Activated CD8-positive, alpha-beta memory T cell treated with anti-CD3 and anti-CD28 coated beads for 4 hours (primary cell): Measurements from ENCODE around the gene SAV1.
"Not testable (repeated sequence)": the region's sequence is repeated elsewhere in the genome, so short reads cannot be mapped to it uniquely, and the experiment has no call there.

Experiments
- DNase-seq, 2 donors: peaks; one replicate each; pipeline ENCODE4 v3.0.0-alpha.2; 2020; ENCODE audit warnings: low read depth in 2 of 2

The SAV1 gene

DNA sequence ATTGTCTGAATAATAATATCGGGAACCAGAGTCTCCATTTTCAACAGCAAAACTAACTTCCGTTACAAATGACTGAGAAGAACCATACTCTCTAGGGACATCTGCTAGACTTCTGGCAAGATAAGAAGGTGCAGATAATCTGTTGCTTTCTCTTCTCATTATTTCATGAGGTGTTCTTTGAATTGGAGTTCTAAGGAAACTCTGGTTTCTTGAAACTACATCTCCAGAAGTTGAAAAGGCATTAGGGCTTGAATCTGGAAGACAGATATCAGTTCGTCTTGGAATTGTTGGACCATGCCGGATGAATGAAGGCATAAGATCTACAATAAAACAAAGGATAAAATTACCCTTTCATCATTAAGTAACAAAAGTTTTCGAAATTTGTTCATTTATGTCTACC is 2.8 kb downstream of the SAV1 start:
- not testable (repeated sequence) for DNase-seq

DNA sequence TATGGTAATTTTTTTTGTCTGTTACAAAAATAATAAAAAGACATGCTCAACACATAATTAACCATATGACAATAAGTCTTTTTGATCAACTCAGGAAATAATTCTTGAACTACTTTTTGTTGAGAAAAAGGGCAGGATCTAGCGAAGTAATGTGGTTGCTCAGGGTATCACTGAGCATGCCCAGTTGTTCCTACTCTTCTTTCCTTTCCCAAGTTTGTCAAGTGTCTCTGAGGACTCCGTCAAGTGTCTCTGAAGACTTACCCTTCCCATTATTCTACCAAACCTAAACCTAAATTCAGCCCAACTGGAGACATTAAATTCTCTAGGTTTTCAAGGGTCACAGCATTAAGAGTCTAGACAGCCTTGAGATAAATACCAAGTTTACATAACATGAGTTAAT is 3.5 kb downstream of the SAV1 start:
- DNase-seq, result not testable (repeated sequence)

DNA sequence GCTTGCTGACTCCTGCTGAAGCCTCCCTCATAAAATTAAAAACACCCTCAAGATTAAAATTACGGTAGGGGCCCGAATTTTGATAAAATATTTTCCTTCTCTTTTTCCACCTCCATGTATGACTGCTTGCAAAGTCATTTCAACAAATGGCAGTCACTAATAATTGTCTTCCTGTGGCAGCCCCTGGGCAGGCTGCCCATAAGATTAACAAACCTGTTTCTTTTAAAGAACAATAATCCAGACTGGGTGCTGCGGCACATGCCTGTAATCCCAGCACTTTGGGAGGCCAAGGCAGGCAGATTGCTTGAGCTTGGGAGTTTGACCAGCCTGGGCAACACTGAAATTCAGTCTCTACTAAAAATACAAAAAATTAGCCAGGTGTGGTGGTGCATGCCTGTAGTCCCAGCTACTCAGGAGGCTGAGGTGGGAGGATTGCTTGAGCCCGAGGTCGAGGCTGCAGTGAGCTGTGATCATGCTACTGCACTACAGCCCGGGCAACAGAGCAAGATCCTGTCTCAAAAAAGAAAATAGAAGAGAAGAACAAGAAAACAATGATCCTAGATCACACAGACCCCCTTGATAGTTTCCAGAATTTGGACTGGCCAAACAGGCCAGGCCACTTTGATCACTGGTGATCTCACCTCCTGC is 8.7 kb downstream of the SAV1 start:
- no peak for DNase-seq

DNA sequence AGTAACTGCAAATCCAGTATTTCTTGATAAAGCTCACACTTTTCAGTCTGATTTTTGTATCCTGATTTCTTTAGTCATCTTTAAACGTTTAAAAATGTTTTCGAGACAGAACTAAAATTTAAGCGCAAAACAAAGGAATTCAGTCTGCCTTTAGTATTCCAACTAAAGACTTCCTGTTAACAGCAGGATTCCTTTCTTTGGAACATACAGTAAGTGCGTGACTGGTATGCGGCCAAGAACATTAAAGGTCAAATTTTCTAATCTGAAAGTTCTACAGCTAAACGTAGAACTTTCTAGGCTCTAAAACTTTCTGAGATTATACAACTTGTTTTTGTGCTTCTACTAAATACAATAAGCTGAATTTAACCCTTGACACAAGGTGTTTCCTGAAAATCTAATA is 9.9 kb downstream of the SAV1 start:
- no peak for DNase-seq

DNA sequence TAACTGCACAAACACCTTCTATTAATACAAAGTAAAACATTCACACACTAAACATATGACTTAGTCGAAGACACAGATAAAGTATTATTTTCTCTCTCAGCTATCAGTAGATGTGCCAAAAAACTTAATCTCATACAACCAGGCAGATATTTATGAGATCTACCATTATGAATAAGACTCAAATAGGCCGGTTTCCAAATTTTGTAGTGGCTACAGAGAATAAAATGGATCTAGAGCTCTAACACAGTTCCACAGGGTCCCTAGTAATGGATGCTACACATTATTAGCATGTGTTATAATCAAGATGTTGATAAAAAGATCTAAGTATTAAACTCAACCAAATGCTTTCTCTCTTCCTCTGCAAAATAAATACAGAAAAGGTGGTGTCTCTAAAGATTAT is 10.4 kb downstream of the SAV1 start:
- DNase-seq, result no peak

DNA sequence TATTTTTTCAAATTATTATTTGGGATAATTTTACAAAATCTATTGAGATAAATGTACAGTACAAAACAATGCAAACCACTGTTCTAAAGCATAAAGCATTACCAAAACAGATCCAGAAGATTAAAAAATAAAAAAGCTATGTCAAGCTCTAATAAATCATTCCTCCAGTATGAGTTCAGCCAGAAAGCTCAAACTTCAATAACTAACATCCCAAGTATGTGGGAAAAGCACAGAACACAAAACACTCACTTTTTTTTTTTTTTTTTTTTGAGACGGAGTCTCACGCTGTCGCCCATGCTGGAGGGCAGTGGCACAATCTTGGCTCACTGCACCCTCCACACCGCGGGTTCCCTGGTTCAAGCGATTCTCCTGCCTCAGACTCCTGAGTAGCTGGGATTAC is 11.3 kb downstream of the SAV1 start:
- no peak for DNase-seq

DNA sequence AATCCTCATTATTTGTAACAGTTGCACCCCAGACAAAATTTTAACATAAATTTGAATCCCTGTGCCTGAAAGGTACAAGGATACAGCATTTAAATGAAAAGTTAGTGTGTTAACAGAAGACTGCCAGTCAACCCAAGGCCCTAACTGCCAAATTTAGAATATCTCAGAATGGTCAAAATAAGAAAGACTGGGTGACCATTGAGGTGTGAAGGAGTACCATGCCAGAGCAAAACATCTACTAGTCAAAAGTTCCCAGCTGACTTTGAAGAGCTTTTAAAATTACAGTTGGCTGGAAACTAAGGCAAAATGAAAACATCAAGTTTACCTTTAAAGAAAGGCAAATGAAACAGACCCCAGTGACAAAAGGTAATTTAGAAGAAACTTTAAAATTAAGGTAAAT is 18.4 kb downstream of the SAV1 start:
- no peak for DNase-seq

DNA sequence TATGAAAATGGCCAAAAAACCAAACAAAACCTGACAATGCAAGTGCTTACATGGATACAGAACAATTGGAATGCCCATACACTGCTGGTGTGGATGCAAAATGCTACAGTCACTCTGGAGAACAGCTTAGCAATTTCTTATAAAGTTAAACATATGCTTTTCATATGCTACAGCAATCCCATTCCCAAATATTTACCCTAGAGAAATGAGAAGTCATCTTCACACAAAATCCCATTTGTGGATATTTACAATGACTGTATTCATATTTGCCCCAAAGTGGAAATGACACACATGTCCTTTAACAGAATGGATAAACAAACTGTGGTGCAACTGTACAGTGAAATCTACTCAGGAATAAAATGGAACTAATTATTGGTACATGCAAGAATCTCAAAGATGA is 20.4 kb downstream of the SAV1 start:
- no peak for DNase-seq

DNA sequence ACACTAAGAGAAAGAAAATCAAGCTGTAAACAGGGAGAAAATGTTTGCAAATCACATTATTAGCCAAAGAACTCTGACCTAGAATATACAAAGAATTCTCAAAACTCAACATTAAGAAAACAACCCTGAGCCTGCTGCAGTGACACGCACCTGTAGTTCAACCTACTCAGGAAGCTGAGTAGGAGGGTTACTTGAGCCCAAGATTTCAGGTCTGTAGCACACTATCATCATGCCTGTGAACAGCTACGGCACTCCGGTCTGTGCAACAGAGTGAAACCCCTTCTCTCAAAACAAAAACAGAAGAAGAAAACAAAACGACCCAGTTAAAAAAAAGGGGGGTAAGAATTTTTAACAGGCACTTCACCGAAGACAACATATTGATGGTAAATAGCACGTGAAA is 20.8 kb downstream of the SAV1 start:
- DNase-seq, result no peak

DNA sequence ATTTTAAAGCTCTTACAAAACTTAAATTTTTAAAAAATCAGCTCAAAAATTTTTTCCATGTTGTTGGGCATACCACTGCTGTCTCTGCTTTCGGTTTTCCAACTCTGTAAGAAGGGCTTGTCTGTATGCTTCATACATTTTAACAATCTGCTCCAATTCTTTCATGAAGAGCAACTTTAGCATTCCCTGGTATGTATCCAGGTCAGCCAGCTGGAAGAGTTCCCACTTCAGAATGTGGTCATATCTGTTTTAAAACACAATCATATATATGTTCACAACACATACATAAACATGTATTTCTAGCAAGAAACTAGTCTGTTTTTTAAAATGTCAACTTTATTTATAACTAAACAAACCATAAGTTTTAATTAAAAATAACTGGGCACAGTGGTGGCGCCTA is 33.0 kb downstream of the SAV1 start:
- DNase-seq, result no peak

DNA sequence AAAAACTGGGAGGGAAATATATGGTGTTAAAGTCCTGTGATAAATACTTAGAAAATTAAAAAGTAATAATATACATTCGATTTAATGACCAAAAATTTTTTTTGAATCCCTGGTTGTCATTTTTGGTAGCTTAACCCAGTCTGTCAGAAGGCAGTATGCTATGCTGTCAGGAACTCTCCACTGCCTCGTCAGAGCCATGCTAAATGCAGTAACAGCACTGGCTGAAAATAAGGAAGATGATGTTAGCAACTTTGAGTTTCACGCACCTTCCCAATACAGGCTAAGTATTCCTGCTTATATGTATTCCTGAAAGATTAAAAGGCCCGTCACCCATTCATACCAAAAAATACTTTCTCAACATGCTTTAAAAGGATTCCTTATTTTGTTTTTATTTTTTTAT is 34.2 kb downstream of the SAV1 start:
- DNase-seq, result no peak

DNA sequence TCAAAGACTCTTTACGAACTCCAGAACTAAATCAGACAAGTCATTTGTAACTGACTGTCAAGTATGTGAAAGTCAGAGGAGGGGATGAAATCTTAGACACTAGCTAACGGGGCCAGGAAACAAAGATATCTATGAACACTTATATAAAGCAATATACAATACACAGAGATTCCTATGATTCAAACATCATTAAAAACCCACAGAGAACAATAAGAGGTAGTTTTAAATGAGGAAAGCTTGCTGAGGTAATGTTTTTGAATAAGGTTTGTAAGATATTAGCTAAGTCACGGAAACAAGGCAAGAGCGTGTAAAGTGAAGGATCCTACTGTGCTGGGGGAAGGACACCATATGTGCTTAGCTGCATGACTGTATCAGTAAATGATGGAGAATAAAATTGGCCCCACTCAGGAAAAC is 36.7 kb downstream of the SAV1 start:
- no peak for DNase-seq

DNA sequence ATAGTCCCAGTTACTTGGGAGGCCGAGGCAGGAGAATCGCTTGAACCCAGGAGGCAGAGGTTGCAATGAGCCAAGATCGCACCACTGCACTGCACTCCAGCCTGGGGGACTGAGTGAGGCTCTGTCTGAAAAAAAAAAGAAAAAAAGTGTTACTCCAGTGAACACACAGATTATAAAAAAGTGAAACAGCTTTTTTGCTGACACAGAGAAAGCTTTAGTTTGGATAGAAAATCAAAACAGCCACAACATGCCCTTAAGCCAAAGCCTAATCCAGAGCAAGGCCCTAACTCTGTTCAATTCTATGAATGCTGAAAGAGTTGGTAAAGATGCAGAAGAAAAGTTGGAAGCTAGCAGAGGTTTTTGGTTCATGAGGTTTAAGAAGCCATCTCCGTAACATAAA is 43.2 kb downstream of the SAV1 start:
- not testable (repeated sequence) for DNase-seq

DNA sequence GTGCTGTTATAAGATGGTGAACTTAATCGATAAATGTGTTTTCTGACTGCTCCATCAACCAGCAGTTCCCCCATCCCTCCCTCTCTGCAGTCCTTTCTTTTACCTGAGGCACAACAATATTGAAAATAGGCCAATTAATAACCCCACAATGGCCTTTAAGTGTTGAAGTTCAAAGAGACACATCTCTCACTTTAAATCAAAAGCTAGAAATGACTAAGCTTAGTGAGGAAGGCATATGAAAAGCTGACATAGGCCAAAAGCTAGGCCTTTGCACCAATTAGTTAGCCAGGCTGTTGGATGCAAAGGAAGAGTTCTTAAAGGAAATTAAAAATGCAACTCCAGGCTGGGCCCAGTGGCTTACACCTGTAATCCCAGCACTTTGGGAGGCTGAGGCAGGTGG is 43.7 kb downstream of the SAV1 start:
- no peak for DNase-seq

DNA sequence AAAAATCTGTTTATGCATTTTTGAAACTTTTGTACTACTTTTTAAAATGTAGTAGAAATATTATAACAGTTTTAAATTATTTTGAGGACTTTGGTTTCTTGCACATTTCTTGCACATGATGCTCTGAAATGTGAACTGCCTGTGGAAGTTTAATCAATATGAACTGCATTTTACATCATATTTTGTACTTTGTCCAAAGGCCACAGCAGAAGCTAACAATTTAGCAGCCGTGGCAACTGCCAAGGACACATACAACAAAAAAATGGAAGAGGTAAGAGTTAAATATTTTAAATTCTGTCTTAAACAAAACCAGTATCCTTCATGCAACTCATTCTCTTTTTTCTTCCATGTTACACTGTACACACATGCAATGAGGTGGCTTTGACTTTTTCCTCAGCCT is 45.1 kb downstream of the SAV1 start:
- DNase-seq, result no peak

DNA sequence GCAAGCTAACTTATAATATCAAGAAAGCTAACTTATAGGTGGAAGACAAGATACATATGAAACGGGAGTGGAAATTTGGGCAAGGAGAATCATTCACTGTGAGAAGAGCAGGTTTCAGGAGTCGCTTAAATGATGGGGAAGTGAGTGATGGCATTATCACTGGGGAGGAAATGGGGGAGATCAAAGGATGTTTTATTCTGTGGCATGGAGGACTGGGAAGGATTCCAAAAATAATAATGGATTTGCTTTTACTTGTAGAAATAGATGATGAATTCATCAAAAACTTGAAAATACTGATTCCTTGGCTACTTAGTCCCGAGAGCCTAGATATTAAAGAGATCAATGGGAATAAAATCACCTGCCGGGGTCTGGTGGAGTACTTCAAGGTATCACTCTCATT is 47.8 kb downstream of the SAV1 start:
- no peak for DNase-seq

DNA sequence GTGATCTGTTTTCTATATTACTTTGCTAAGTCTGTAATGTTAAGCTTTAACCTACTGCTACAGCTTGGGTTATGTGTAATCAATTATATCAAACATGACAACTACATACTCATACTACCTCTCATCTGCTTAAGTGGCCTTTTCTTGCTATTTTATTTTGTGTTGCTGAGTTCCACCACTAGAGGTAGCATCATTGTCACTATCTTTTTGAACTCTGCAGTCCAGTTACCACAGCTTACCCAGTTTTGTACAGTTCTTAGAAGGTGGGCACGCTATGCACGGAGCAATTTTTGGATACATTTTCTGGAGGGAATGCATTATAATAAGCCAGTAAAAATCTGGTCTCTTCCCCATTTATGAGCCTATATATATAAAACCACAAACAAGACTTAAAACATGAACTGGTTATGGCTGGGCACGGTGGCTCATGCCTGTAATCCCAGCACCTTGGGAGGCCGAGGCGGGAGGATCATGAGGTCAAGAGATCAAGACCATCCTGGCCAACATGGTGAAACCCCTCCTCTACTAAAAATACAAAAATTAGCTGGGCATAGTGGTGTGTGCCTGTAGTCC is 48.5 kb downstream of the SAV1 start:
- DNase-seq, result no peak

DNA sequence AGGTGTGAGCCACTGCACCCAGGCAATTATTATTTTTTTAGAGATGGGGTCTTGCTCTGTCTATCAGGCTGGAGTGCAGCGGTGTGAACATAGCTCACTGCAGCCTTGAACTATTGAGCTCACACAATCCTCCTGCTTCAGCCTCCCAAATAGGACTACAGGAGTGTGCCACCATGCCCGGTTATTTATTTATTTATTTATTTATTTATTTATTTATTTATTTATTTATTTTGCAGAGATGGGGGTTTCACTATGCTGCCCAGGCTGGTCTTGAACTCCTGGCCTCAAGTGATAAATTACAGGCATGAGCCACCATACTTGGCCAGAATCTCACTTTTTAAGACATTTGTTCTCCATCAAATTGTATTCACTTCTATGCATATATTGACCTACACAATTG is 51.8 kb downstream of the SAV1 start:
- no peak for DNase-seq

DNA sequence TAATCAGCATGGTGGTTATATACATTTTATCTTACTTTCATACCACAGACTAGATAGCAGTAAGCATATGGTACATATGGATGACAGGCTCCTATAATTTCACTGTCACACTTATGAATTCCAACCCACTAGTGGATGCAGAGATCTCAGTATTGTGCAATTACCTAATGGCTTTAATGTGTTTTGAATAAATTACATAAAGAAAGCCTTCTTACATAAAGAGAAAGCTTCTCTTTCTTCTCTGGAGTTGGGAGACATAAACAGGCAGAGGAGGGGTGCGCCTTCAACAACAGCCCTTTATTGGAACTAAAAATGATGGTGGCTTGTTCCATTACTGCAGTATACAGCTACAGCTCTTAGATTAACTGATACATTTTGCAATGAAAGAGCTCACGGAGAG is 52.6 kb downstream of the SAV1 start:
- no peak for DNase-seq

DNA sequence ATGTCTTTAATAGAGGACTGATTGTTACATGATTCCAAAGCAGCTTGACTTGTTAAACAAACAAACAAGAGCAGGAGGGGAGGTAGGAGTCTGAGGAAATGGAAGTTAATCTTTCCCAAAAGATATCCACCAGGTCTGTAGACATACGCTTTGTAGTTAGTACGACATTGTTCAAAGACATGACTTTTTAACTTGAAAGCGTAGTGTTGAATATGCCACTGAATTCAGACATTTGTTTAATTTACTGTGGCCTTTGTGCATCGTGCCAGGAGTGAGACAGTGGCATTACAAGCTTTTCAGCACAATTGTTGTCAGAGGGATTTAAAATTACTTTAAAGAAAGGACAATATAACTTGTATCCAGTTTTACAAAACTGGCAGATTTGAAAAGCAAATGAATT is 53.0 kb downstream of the SAV1 start:
- DNase-seq, result no peak

DNA sequence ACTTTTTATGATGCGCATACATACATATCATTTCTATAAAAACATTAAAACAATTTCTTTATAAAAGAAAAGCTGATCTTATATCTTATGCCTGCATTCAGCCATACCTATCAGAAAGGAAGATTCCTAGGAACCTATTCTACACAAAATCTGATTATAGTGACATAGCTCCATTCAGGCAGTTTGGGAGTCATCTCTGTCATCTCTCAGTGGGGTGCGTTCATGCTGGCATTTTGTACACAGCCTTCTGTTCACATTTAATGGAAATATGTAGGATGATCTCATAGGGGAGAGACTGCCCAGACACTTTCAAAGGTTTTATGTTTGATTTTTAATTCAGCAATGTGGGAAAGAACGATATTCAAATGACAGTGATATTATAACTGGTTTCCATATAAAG is 55.3 kb downstream of the SAV1 start:
- no peak for DNase-seq

DNA sequence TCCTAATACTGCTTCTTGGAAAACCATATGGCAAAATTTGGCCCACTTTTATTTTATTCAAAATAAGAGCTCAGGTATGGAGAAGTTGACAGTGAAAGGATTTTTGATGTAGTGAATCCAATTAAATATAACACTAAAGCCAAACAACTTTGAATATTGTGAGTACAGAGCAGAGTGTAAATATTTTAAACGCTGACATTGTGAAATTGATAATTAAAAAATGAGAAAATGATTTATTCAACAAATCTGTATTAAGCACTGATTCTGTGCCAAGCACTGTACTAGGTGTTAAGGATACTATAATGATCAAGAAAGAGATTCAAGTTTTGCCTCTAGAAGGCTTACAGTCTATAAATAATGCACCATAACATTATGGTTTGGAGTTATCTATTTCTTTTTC is 57.6 kb downstream of the SAV1 start:
- no peak for DNase-seq

DNA sequence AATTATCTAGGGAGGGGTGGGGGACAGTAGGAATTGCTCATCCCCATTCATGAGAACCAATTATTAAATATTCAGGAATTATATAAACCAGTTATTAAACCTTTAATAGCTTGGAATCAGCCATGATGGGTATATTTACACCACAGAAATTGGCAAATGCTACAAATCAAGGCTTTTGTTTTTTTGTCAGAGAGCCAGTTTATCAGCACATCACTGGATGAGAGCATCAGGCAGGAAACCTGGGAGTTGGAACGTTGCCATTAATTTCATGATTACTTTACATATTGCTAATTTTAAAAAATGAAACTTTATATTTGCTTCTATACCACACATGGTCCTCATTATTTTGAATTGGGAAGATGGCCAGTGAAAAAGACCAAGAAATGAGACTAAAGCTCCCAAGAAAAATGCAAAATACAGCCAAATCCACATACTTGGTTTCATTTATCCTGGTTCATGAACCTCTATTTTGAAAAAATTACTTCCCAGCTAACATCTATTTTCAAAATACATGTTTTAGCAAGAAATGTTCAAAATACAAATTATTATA is 59.7 kb downstream of the SAV1 start:
- DNase-seq, result no peak

DNA sequence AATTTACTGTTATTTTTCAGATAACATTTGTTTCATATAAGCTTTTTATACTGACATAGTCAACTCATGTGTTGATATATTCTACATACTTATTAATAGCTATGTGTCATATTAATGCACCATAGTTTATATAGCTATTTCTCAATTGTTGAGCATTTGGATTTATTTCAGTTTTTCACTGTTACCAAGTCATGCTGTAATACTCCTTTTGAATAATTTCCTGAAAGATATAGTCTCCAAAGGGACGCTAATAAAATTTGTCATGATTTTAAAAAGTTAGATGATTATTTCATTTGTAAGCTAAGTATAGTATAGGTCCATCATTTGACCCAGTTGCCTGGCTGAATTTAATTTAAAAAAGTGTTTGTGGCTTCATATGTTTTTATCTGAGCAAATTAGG is 60.3 kb downstream of the SAV1 start:
- DNase-seq, result no peak
